ENCODE results near the gene USP38. TPM values are rescaled to one million over a fixed set of nuclear protein-coding genes. Genes with fewer than 3 reads are reported as not detected.

The USP38 gene
- total and polyA plus RNA-seq, 2 of the 4 experiments (the other 2 are of a cell fraction): 5.5 to 17.0 TPM

GRCh38 chr4:143188136-143189088, 3.7 kb downstream of the USP38 start:
- Histone ChIP-seq H3K4ac (ENCODE audit: low read depth, low read length) (no peak overlapping the region), H2BK15ac (ENCODE audit: low read depth, low read length) (no peak overlapping the region), H4K91ac (ENCODE audit: insufficient read depth, low read depth, low read length) (no peak overlapping the region), H3K14ac (replicated peaks; ENCODE audit: low read depth, low read length) (no peak overlapping the region), H2BK5ac (ENCODE audit: low read depth, low read length, poor library complexity, severe bottlenecking) (peak overlapping the region; percentile 38), H2AFZ (replicated peaks; ENCODE audit: low read length, poor library complexity) (no peak overlapping the region), H4K20me1 (ENCODE audit: insufficient read depth, low read length) (peaks cover 13% of the 10 kb centered on the region), H3K36me3 (ENCODE audit: control insufficient read depth, insufficient read depth, low read length) (peaks cover 7% of the 10 kb centered on the region), H3K79me1 (ENCODE audit: low read depth in 1 of 2, low read length in 2 of 2) (peaks cover 12 to 37% of the 10 kb centered on the region in 2 experiments), H3K4me3 (ENCODE audit: insufficient read depth, low read depth, low read length) (no peak overlapping the region), H3K27ac (ENCODE audit: insufficient read depth, low read length) (no peak overlapping the region), H3K4me2 (ENCODE audit: low read depth, low read length) (peak overlapping the region; percentile 79), H3K9me3 (ENCODE audit: control insufficient read depth, insufficient read depth, low read length) (no peaks in the 10 kb centered on the region), H4K5ac (ENCODE audit: low read depth, low read length) (no peak overlapping the region), H3K4me1 (ENCODE audit: control insufficient read depth, insufficient read depth, low read length) (no peaks in the 10 kb centered on the region), H3K56ac (ENCODE audit: extremely low read depth, insufficient read depth, low read length) (no peak overlapping the region), H4K8ac (ENCODE audit: low read depth in 2 of 2, low read length in 2 of 2) (no peak overlapping the region), H3K18ac (ENCODE audit: low read depth, low read length) (no peak overlapping the region), H3K27me3 (ENCODE audit: control insufficient read depth, insufficient read depth, low read length) (no peaks in the 10 kb centered on the region), H2AK9ac (replicated peaks; ENCODE audit: low read depth, low read length, poor library complexity) (no peak overlapping the region), H3K9ac (ENCODE audit: low read depth, low read length) (no peak overlapping the region), H2BK20ac (ENCODE audit: low read depth, low read length) (no peak overlapping the region), H2BK120ac (ENCODE audit: low read depth, low read length) (no peak overlapping the region), H3K9me1 (ENCODE audit: insufficient read depth, low read length) (no peaks in the 10 kb centered on the region; the same call in 1 of the 2 replicates), H2AK5ac (ENCODE audit: low read depth, low read length) (no peak overlapping the region), H3K23ac (ENCODE audit: low read depth, low read length) (peak overlapping the region; percentile 53; the same call in 1 of the 2 replicates)
- WGBS, 2 experiments (ENCODE audit: extremely low coverage in 2 of 2, insufficient read length in 1 of 2): 100% methylated on average over 1 of the region's 3 CpGs; no CpG with 5 or more reads in 1 of the 2 experiments
- in situ Hi-C loops (cut with MboI; ENCODE audit: low sequenced_read_pairs) (no loop called here), intact Hi-C loops (cut with micrococcal nuclease) (loop anchor here (5.0 to 10.0 kb wide), 3 partner anchors 344 to 1061 kb away; partner anchors contain the start of gene INPP4B), dilution Hi-C loops (cut with HindIII; ENCODE audit: low sequenced_read_pairs, unreplicated experiment) (no loop called here)
- BruUV-seq (replicated peaks): no TSS peak
- POLR2A ChIA-PET (ENCODE audit: unreplicated experiment): no interaction called here
- TF ChIP-seq POLR2A (IDR thresholded peaks at IDR 0.05; ENCODE audit: low read depth, low read length) (no peak), NFE2L2 (IDR thresholded peaks at IDR 0.05; ENCODE audit: low read depth, low read length) (peak; percentile 41; the same call in 1 of the 2 replicates)
- CTCF ChIA-PET: no interaction called here
- DNase-seq (no peak), ATAC-seq (ENCODE audit: low read depth) (no peak)

All from IMR-90 (cell line).